HL-60 (cell line): ENCODE data around the gene CMIP.

Experiments
- DNase-seq, 2 experiments: peaks; one replicate each; pipeline ENCODE4 v3.0.0-alpha.2; 2010 to 2020; ENCODE audit warnings: low read depth in 1 of 2, low spot score in 1 of 2
- H3K27ac ChIP-seq: fragments of 250-450 bp; sonication (Bioruptor Pico); replicated peaks from 2 replicates; pipeline ENCODE4 v1.5.1; 2020; ENCODE audit warnings: mild to moderate bottlenecking, moderate library complexity
- H3K27me3 ChIP-seq: fragments of 250-450 bp; sonication (Bioruptor Pico); 2 replicates; pipeline ENCODE4 v1.5.1; 2021; ENCODE audit warnings: mild to moderate bottlenecking, moderate library complexity; ENCODE audit not compliant: insufficient read depth, poor library complexity, severe bottlenecking
- H3K4me3 ChIP-seq: replicated peaks from 2 replicates; pipeline ENCODE4 v1.5.1; 2011; ENCODE audit warnings: mild to moderate bottlenecking, control low read depth, low read length; ENCODE audit not compliant: insufficient read depth
- GABPA ChIP-seq: IDR thresholded peaks from 2 replicates; pipeline ENCODE4 v1.6.1; 2012; ENCODE audit warnings: low read depth
- POLR2AphosphoS5 ChIP-seq: IDR thresholded peaks from 2 replicates; pipeline ENCODE4 v1.6.1; 2012; ENCODE audit warnings: low read depth
- REST ChIP-seq: IDR thresholded peaks from 2 replicates; pipeline ENCODE4 v1.6.1; 2012; ENCODE audit warnings: low read depth; ENCODE audit not compliant: insufficient replicate concordance
- SPI1 ChIP-seq: IDR thresholded peaks from 2 replicates; pipeline ENCODE4 v1.6.1; 2012; ENCODE audit warnings: low read depth, mild to moderate bottlenecking, borderline replicate concordance
- TF ChIP-seq, protein P1 (sequence below): IDR thresholded peaks from one replicate; pipeline ENCODE4 v1.5.1; 2011; ENCODE audit warnings: low read length, control low read depth, inconsistent platforms; ENCODE audit not compliant: insufficient read depth

The CMIP gene

DNA sequence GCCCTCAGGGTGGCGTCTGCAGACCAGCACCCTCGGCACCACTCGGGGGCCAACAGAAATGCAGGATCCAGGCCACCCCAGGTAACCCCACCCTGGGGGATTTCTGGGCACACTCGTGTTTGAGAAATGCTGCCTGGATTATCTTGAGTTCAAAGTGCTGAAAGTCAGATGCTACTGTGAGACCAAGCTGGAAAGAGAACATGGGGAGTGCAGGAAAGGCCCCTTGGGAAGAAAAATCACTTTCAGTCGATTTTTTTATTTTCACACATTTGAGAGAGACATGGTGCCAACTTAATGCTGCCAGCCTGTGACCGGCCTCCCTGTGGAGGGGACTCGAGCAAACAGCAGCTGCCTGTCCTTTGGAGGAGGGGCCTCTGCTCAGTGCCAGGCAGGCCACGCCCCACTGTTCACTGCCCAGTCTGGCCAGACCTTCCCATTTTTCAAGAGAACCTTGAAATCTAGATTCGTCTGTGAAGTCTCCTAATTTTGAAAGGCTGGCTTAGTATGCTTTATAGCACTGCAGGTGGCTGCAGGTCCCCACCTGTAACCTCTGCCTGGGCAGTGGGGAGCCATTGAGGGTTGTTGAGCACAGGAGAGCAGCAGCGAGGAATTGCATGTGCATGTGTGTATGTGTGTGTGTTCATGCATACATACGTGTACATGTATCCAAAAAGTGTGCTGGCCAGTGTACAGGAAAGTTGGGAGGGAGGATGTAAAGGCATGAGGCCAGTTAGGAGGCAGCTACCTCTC lies 263.8 kb downstream of the CMIP start:
- Histone ChIP-seq H3K27ac (no peak overlapping the region), H3K4me3 (no peak overlapping the region), H3K27me3 (no peaks in the 10 kb centered on the region)
- no peak for DNase-seq
- no peak for TF ChIP-seq SPI1
- no peak for TF ChIP-seq GABPA
- no peak for TF ChIP-seq REST
- TF ChIP-seq, protein P1, sequence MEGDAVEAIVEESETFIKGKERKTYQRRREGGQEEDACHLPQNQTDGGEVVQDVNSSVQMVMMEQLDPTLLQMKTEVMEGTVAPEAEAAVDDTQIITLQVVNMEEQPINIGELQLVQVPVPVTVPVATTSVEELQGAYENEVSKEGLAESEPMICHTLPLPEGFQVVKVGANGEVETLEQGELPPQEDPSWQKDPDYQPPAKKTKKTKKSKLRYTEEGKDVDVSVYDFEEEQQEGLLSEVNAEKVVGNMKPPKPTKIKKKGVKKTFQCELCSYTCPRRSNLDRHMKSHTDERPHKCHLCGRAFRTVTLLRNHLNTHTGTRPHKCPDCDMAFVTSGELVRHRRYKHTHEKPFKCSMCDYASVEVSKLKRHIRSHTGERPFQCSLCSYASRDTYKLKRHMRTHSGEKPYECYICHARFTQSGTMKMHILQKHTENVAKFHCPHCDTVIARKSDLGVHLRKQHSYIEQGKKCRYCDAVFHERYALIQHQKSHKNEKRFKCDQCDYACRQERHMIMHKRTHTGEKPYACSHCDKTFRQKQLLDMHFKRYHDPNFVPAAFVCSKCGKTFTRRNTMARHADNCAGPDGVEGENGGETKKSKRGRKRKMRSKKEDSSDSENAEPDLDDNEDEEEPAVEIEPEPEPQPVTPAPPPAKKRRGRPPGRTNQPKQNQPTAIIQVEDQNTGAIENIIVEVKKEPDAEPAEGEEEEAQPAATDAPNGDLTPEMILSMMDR: no peak
- TF ChIP-seq POLR2AphosphoS5: no peak

GRCh38 chr16:81709016-81709900 lies 264.6 kb downstream of the CMIP start:
- H3K27ac ChIP-seq: no peak overlapping the region
- DNase-seq: no peak
- H3K27me3 ChIP-seq: no peaks in the 10 kb centered on the region
- H3K4me3 ChIP-seq: no peak overlapping the region
- TF ChIP-seq, protein P1: no peak
- TF ChIP-seq REST (no peak), SPI1 (no peak), POLR2AphosphoS5 (no peak), GABPA (no peak)

- TF ChIP-seq REST (no peak), POLR2AphosphoS5 (no peak), SPI1 (no peak), GABPA (no peak)
- TF ChIP-seq, protein P1: no peak
- no peak for DNase-seq
These were observed 265.4 kb downstream of the CMIP start for GRCh38 chr16:81710044-81710443.

More at GRCh38 chr16:81710044-81710443, 265.4 kb downstream of the CMIP start:
- Histone ChIP-seq H3K27ac (no peak overlapping the region), H3K27me3 (no peaks in the 10 kb centered on the region), H3K4me3 (no peak overlapping the region)
